HepG2 (cell line): ENCODE measurements around the gene CCM2L. TPM values are rescaled to one million over a fixed set of nuclear protein-coding genes. Genes with fewer than 3 reads are reported as not detected.

Experiments used
- ELF3 ChIP-seq: IDR thresholded peaks from 2 replicates; pipeline ENCODE4 v1.6.1; 2016; ENCODE audit warnings: missing genetic modification reagents, missing compliant biosample characterization
- GFI1 ChIP-seq: sonication (generic); formaldehyde crosslinking; IDR thresholded peaks from 2 replicates; pipeline ENCODE4 v1.5.0; 2020; ENCODE audit warnings: missing genetic modification reagents, mild to moderate bottlenecking, borderline replicate concordance
- JUNB ChIP-seq: sonication (generic); formaldehyde crosslinking; IDR thresholded peaks from 2 replicates; pipeline ENCODE4 v1.8.0; 2022; ENCODE audit warnings: missing genetic modification reagents, mild to moderate bottlenecking, borderline replicate concordance
- KDM4B ChIP-seq: sonication (generic); formaldehyde crosslinking; IDR thresholded peaks from 2 replicates; pipeline ENCODE4 v1.4.0; 2020; ENCODE audit warnings: missing genetic modification reagents
- MTF2 ChIP-seq: sonication (generic); formaldehyde crosslinking; IDR thresholded peaks from 2 replicates; pipeline ENCODE4 v1.5.0; 2020; ENCODE audit warnings: missing genetic modification reagents, borderline replicate concordance
- NCOA2 ChIP-seq: sonication (generic); formaldehyde crosslinking; IDR thresholded peaks from 2 replicates; pipeline ENCODE4 v1.8.0; 2022; ENCODE audit warnings: inconsistent platforms
- PRDM10 ChIP-seq: sonication (generic); formaldehyde crosslinking; IDR thresholded peaks from 2 replicates; pipeline ENCODE4 v1.4.0; 2020; ENCODE audit warnings: low read depth, missing genetic modification reagents
- SOX5 ChIP-seq: IDR thresholded peaks from 2 replicates; pipeline ENCODE4 v1.6.1; 2016; ENCODE audit warnings: borderline replicate concordance
- THYN1 ChIP-seq: sonication (generic); formaldehyde crosslinking; IDR thresholded peaks from 2 replicates; pipeline ENCODE4 v1.8.1; 2023; ENCODE audit warnings: low read depth, mild to moderate bottlenecking, moderate library complexity, missing genetic modification reagents, borderline replicate concordance
- ZFX ChIP-seq: sonication (generic); formaldehyde crosslinking; IDR thresholded peaks from 2 replicates; pipeline ENCODE4 v1.4.0; 2020; ENCODE audit warnings: mild to moderate bottlenecking, low read depth, missing genetic modification reagents, moderate library complexity
- ZNF17 ChIP-seq: sonication (generic); formaldehyde crosslinking; IDR thresholded peaks from 2 replicates; pipeline ENCODE4 v1.5.0; 2020; ENCODE audit warnings: mild to moderate bottlenecking, missing genetic modification reagents
- ZNF414 ChIP-seq: sonication (generic); formaldehyde crosslinking; IDR thresholded peaks from 2 replicates; pipeline ENCODE4 v1.5.0; 2020; ENCODE audit warnings: missing genetic modification reagents
- ZNF512B ChIP-seq: sonication (generic); formaldehyde crosslinking; IDR thresholded peaks from 2 replicates; pipeline ENCODE4 v1.5.1; 2020; ENCODE audit warnings: missing genetic modification reagents, mild to moderate bottlenecking, borderline replicate concordance
- ZNF546 ChIP-seq: sonication (generic); formaldehyde crosslinking; conservative IDR thresholded peaks from 2 replicates; pipeline ENCODE4 v1.8.1; 2023; ENCODE audit warnings: mild to moderate bottlenecking, missing genetic modification reagents
- ZNF589 ChIP-seq: sonication (generic); formaldehyde crosslinking; conservative IDR thresholded peaks from 2 replicates; pipeline ENCODE4 v1.8.0; 2022; ENCODE audit warnings: mild to moderate bottlenecking, moderate library complexity, missing genetic modification reagents
- ZNF605 ChIP-seq: sonication (generic); formaldehyde crosslinking; IDR thresholded peaks from 2 replicates; pipeline ENCODE4 v1.8.0; 2022; ENCODE audit warnings: mild to moderate bottlenecking, missing genetic modification reagents
- ZNF614 ChIP-seq: IDR thresholded peaks from 2 replicates; pipeline ENCODE4 v1.6.1; 2018; ENCODE audit warnings: missing biosample characterization, missing genetic modification reagents, inconsistent platforms, borderline replicate concordance
- ZNF841 ChIP-seq: sonication (generic); formaldehyde crosslinking; IDR thresholded peaks from 2 replicates; pipeline ENCODE4 v1.8.1; 2023; ENCODE audit warnings: missing genetic modification reagents, borderline replicate concordance
- ZSCAN30 ChIP-seq: sonication (generic); formaldehyde crosslinking; IDR thresholded peaks from 2 replicates; pipeline ENCODE4 v1.5.0; 2020; ENCODE audit warnings: mild to moderate bottlenecking, missing genetic modification reagents
- polyA plus RNA-seq, 8 experiments: library from polyadenylated mRNA; depleted of rRNA in 3 of 8; stranded (reverse) in 7 of 8; unstranded in 1 of 8; fragments of >200 nt; fragmentation: Illumina TruSeq in 4 of 8; extraction: Trizol in 4 of 8; gene quantifications; 2 replicates each; pipeline versions ENCODE4 v1.2.1 to v1.2.3, GENCODE V29; 2011 to 2016; ENCODE audit warnings: low read depth in 4 of 8, missing spikeins in 1 of 8, mixed read lengths in 1 of 8; ENCODE audit not compliant: insufficient read depth in 1 of 8
- total RNA-seq, 5 experiments: library from RNA; depleted of rRNA; stranded (reverse); fragments of >200 nt; fragmentation: Illumina TruSeq; extraction: Trizol; gene quantifications; 2 replicates each; pipeline ENCODE4 v1.2.3, GENCODE V29; 2016; ENCODE audit warnings: low read depth in 1 of 5
- TF ChIP-seq, protein P1 (sequence below): sonication (generic); formaldehyde crosslinking; IDR thresholded peaks from 2 replicates; pipeline ENCODE4 v1.8.1; 2023; ENCODE audit warnings: mild to moderate bottlenecking, inconsistent platforms, moderate library complexity, missing genetic modification reagents, borderline replicate concordance
- TF ChIP-seq, protein P2 (sequence below): IDR thresholded peaks from 2 replicates; pipeline ENCODE4 v1.6.1; 2018; ENCODE audit warnings: missing genetic modification reagents

CCM2L gene
- total and polyA plus RNA-seq, 2 of the 13 experiments (the other 11 are each of a cell fraction or from before 2014, with no cell fraction given) = 0.15 TPM; not detected in 1

GRCh38 chr20:32079655-32080109, 69.4 kb downstream of the CCM2L start (continued):
- TF ChIP-seq ZNF546 (CRISPR knock-in tag) = no peak
- TF ChIP-seq PRDM10 (CRISPR knock-in tag) = 0 out of 2 replicates have a peak, but pooled peaks have one; percentile 20
- peak; percentile 33 for TF ChIP-seq SOX5
- TF ChIP-seq ZNF17 (CRISPR knock-in tag) = no peak
- TF ChIP-seq ZNF589 (CRISPR knock-in tag) = no peak
- TF ChIP-seq THYN1 (CRISPR knock-in tag) = no peak
- no peak for TF ChIP-seq ZSCAN30 (CRISPR knock-in tag)
- TF ChIP-seq ZNF512B = 0 out of 2 replicates have a peak, but pooled peaks have one; percentile 65
- no peak for TF ChIP-seq GFI1 (CRISPR knock-in tag)
- 0 out of 2 replicates have a peak, but pooled peaks have one; percentile 4 for TF ChIP-seq ZNF605 (CRISPR knock-in tag)
- TF ChIP-seq ZFX (CRISPR knock-in tag) = peak; percentile 53; the same call in 1 of the 2 replicates
- no peak for TF ChIP-seq KDM4B (CRISPR knock-in tag)
- no peak for TF ChIP-seq JUNB (CRISPR knock-in tag)
- no peak for TF ChIP-seq MTF2 (CRISPR knock-in tag)
- peak; percentile 42; the same call in 1 of the 2 replicates for TF ChIP-seq ELF3 (CRISPR knock-in tag)
- no peak for TF ChIP-seq ZNF841 (CRISPR knock-in tag)
- TF ChIP-seq, protein P1, sequence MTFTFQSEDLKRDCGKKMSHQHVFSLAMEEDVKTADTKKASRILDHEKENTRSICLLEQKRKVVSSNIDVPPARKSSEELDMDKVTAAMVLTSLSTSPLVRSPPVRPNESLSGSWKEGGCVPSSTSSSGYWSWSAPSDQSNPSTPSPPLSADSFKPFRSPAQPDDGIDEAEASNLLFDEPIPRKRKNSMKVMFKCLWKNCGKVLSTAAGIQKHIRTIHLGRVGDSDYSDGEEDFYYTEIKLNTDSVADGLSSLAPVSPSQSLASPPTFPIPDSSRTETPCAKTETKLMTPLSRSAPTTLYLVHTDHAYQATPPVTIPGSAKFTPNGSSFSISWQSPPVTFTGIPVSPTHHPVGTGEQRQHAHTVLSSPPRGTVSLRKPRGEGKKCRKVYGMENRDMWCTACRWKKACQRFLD (CRISPR knock-in tag) = no peak
- no peak for TF ChIP-seq ZNF414 (CRISPR knock-in tag)
- TF ChIP-seq ZNF614 (CRISPR knock-in tag) = peak; percentile 33; the same call in 1 of the 2 replicates
- TF ChIP-seq, protein P2, sequence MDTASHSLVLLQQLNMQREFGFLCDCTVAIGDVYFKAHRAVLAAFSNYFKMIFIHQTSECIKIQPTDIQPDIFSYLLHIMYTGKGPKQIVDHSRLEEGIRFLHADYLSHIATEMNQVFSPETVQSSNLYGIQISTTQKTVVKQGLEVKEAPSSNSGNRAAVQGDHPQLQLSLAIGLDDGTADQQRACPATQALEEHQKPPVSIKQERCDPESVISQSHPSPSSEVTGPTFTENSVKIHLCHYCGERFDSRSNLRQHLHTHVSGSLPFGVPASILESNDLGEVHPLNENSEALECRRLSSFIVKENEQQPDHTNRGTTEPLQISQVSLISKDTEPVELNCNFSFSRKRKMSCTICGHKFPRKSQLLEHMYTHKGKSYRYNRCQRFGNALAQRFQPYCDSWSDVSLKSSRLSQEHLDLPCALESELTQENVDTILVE (CRISPR knock-in tag) = no peak
- TF ChIP-seq NCOA2 (CRISPR knock-in tag) = 0 out of 2 replicates have a peak, but pooled peaks have one; percentile 20
